ENCODE data around the gene SH2B2. TPM values are rescaled to one million over a fixed set of nuclear protein-coding genes. Genes with fewer than 3 reads are reported as not detected.

The SH2B2 gene
- total and polyA plus RNA-seq, 2 donors (not counting 3 experiments of a cell fraction or from before 2014, with no cell fraction given): 0.69 to 0.73 TPM

DNA sequence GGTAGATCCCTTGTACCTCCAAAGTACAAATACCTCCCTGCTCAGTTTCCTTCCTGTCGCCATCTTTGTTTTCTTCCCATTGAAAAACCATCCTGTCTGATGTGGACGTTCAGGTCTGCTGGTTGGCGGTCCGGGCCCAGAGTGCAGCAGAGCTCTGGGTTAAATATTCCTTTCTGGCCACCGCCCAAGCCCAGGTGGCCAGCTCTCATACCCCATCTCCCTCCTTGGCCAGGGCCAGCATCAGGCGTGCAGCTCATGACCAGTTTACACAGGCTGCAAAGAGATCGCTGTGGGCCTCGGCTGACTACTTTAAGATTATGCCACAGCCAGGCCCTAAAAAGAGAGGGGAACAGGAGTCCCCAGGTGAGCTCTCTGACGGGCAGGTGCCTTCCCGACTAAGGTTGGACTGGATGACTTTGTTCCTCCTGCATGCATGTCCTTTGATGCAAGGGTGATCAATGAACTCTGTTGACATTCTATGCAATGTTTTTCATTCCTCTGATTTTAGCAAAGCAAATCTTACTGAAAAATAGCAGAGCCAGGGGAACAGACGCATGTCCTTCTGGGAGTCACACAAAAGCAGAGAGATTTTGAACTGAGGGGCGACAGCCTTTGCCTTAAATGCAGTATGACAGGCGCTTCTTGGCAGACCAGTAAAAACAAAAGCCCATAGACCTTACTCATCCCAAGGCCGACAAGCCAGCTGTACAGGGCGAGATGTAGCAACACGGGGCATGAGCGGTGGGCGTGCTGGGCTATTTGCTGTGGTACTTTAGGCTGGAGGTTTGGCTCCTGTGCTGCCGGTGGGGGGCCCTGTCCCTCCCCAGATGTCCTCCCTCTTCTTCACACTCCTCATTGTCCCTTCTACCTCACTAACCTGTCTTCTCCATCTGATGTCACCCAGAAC, 33.3 kb upstream of the SH2B2 start:
- intact Hi-C loops (cut with micrococcal nuclease): no loop called here
- no peak overlapping the region for H2AFZ ChIP-seq (ENCODE audit: low read depth, low read length)
- CTCF ChIA-PET: interaction anchor here (0.8 to 1.8 kb wide), 4 partner anchors 11 to 710 kb away, joined by 3 to 4 read pairs (median 3); no protein-coding TSS in a partner anchor

More for the DNA sequence above, 33.3 kb upstream of the SH2B2 start:
- Histone ChIP-seq H3K27ac (ENCODE audit: insufficient read depth, low read depth, low read length) (no peak overlapping the region), H3K9me1 (replicated peaks; ENCODE audit: control insufficient read depth, extremely low read depth, insufficient read depth, low read length) (no peaks in the 10 kb centered on the region), H3K4me1 (ENCODE audit: control insufficient read depth, extremely low read depth, insufficient read depth, low read length) (no peaks in the 10 kb centered on the region), H3K9ac (replicated peaks; ENCODE audit: extremely low read depth, insufficient read depth, low read length) (no peak overlapping the region), H3K36me3 (ENCODE audit: control insufficient read depth in 2 of 2, extremely low read depth in 1 of 2, insufficient read depth in 2 of 2, low read length in 2 of 2) (peaks cover 0 to 2% of the 10 kb centered on the region in 2 experiments), H3K79me2 (ENCODE audit: control insufficient read depth, insufficient read depth, low read length) (no peaks in the 10 kb centered on the region), H4K20me1 (replicated peaks; ENCODE audit: control insufficient read depth, extremely low read depth, insufficient read depth, low read length) (no peaks in the 10 kb centered on the region), H3K27me3 (ENCODE audit: control insufficient read depth in 2 of 2, insufficient read depth in 2 of 2, low read length in 2 of 2) (no peaks in the 10 kb centered on the region), H3K9me3 (replicated peaks; ENCODE audit: control insufficient read depth, insufficient read depth, low read length) (no peaks in the 10 kb centered on the region), H3K4me2 (ENCODE audit: insufficient read depth, low read length) (no peak overlapping the region), H3K4me3 (replicated peaks in 1 of 3; ENCODE audit: insufficient read depth in 1 of 3, low read depth in 1 of 3, low read length in 3 of 3) (no peak overlapping the region)
- POLR2A ChIA-PET: no interaction called here
- BruUV-seq (replicated peaks): no TSS peak
- DNase-seq (ENCODE audit: low read depth, low spot score) (no peak), FAIRE-seq (no peak)
- dilution Hi-C loops (cut with MboI; ENCODE audit: extremely low pct_ligation_motif_present, low sequenced_read_pairs): no loop called here
- TF ChIP-seq, protein P1, sequence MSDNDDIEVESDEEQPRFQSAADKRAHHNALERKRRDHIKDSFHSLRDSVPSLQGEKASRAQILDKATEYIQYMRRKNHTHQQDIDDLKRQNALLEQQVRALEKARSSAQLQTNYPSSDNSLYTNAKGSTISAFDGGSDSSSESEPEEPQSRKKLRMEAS (IDR thresholded peaks at IDR 0.05; ENCODE audit: insufficient read depth, insufficient read length): no peak
- no peak for TF ChIP-seq POLR2AphosphoS5 (IDR thresholded peaks at IDR 0.05; ENCODE audit: insufficient read depth, low read depth, low read length)
- TF ChIP-seq, protein P2, sequence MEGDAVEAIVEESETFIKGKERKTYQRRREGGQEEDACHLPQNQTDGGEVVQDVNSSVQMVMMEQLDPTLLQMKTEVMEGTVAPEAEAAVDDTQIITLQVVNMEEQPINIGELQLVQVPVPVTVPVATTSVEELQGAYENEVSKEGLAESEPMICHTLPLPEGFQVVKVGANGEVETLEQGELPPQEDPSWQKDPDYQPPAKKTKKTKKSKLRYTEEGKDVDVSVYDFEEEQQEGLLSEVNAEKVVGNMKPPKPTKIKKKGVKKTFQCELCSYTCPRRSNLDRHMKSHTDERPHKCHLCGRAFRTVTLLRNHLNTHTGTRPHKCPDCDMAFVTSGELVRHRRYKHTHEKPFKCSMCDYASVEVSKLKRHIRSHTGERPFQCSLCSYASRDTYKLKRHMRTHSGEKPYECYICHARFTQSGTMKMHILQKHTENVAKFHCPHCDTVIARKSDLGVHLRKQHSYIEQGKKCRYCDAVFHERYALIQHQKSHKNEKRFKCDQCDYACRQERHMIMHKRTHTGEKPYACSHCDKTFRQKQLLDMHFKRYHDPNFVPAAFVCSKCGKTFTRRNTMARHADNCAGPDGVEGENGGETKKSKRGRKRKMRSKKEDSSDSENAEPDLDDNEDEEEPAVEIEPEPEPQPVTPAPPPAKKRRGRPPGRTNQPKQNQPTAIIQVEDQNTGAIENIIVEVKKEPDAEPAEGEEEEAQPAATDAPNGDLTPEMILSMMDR (IDR thresholded peaks at IDR 0.05; ENCODE audit: extremely low read depth in 1 of 2, insufficient read depth in 1 of 2, low read depth in 1 of 2, low read length in 2 of 2): no peak
- no peak for TF ChIP-seq JUN (IDR thresholded peaks at IDR 0.05; ENCODE audit: borderline replicate concordance, insufficient read depth, insufficient read length, low read depth)
- TF ChIP-seq GATA2 (IDR thresholded peaks at IDR 0.05; ENCODE audit: insufficient read depth, insufficient read length, low read depth, low read length): no peak
- TF ChIP-seq EZH2 (IDR thresholded peaks at IDR 0.05; ENCODE audit: borderline replicate concordance, low read depth, low read length, severe bottlenecking): no peak
- TF ChIP-seq POLR2A (IDR thresholded peaks at IDR 0.05; ENCODE audit: low read depth, low read length): no peak
- no peak for TF ChIP-seq FOS (IDR thresholded peaks at IDR 0.05; ENCODE audit: borderline replicate concordance, insufficient read depth, low read length)
- TF ChIP-seq MYC (IDR thresholded peaks at IDR 0.05; ENCODE audit: low read depth, low read length): no peak

Data from endothelial cell of umbilical vein (primary cell).